ENCODE data around the gene LECT2.

DNA sequence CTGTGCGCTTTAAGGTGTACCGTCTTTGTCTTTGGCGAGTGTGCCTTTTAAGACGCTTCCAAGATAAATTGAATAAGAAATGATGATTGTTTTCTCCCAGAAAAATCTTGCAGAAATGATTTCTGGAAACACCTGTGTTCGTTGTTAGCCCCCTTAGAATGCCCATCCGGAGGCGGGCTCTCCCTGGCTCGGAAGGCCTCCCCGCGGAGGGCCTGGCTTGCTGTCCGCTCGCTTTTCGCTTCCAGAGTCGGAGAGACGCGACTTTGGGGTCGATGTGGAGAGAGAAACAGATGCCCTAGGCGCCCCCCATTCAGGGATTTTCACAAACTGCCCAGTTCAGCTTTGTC is 23.9 kb downstream of the LECT2 start:
- TF ChIP-seq BHLHE40 (IDR thresholded peaks at IDR 0.05; ENCODE audit: borderline replicate concordance) (no peak), SP1 (IDR thresholded peaks at IDR 0.05) (no peak), FOXM1 (IDR thresholded peaks at IDR 0.05; ENCODE audit: borderline replicate concordance) (no peak), HDGF (IDR thresholded peaks at IDR 0.05; ENCODE audit: borderline replicate concordance) (no peak)
